Posterior vena cava (tissue), 2 donors: Measurements from ENCODE around the gene MYH10. TPM values are rescaled to one million over a fixed set of nuclear protein-coding genes. Genes with fewer than 3 reads are reported as not detected.

Experiments used
- DNase-seq: peaks from one replicate; pipeline ENCODE4 v3.0.0-alpha.2; 2020; ENCODE audit warnings: low spot score
- intact Hi-C, 2 donors: fragments of 100-400 bp; cut with DNase I; formaldehyde crosslinking; loops; one replicate each; pipeline versions ENCODE4 v1.14.1 to v1.14.2; 2022 to 2023
- total RNA-seq, 2 donors: library from RNA; stranded (reverse); fragmentation: NEBNext Ultra II Directional; extraction: Animal tissue kit (Norgen Biotek cat#: 25700); gene quantifications; one replicate each; pipeline ENCODE4 v1.2.1, GENCODE V29; 2021
- donor health status: DM: yes; HTN: yes; CAD: no.
- donor health status: DM: yes; HTN: yes; CAD: no.

Gene MYH10
- total RNA-seq, 2 donors from 2014 or later: 232 to 233 TPM

DNA sequence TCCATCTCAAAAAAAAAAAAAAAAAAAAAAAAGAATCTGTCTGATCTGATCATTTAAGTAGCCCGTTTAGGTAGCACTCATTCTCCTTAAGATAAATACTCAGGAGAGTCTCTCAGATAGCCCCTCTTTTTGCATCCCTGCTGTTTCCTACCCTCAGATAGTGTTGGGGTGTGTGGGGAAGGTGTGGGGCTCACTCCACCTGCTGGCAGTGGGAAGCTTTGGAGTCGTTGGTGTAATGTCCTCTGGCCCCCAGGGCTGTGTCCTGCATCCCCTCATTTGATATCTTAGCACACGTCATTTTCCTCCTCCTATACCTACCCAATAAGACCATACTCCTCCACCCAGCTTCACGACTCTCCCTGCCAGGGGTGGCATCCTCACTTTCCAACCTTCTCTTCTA is 20.5 kb upstream of the MYH10 start:
- no peak for DNase-seq
- intact Hi-C loops: no loop called here

DNA sequence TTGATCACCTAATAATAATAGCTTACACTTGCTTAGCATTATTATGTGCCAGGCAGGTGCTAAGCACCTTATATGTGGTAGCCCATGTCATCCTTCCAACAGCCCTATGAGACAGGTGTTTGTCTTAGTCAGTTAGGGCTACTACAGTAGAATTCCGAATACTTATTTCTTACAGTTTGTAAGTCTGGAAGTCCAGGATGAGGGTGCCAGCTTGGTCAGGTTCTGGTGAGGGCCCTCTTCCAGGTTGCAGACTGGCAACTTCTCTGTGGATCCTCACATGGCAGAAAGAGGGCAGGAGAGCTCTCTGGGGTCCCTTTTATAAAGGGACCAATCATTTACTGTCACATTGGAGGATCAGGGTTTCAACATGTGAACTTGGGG is 19.6 kb upstream of the MYH10 start:
- DNase-seq: no peak
- intact Hi-C loops: no loop called here

DNA sequence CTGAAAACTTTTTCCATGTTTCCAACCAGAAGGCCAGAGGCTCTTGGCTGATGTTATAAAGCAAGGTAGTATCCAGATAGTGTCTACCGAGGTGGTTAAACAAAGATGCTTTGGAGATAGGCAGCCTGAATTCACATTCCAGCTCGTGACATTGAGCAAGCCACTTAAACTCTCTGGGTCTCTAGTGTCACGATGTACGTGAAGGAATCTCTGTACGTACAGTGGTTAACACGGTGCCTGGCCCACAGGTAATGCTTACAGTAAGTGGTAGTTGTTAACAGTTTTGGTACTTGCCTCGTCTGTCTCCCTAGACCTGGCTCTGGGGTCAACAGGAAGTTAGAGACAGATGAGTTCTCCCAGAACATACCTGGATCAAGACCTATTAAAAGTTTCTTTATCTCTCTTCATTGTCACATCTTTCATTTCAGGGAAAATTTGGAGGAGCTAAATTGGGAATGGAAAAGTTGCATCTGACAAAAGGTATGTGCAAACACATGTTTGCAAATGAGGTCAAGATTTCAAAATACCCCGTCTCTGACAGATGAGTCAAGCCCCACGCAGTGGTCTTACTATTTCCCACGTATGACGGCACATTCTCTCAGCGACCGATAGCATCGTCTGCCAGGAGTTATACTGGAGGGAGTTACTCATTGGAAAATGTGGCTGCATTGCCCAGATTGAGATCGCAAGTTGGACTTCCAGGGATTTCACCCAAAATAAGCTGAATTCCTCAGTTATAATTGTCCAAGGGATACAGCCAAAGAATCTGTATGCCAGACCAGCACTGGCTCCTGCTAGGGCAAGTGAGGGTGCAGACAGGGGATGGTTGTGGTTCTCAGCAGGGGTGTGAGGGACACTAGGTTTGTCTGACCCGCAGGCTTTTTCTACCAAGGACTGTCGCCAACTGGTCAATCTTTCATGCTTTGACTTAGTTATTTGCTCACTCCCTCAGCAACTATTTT is 18.9 kb upstream of the MYH10 start:
- DNase-seq: peak; percentile 89
- intact Hi-C loops: no loop called here

DNA sequence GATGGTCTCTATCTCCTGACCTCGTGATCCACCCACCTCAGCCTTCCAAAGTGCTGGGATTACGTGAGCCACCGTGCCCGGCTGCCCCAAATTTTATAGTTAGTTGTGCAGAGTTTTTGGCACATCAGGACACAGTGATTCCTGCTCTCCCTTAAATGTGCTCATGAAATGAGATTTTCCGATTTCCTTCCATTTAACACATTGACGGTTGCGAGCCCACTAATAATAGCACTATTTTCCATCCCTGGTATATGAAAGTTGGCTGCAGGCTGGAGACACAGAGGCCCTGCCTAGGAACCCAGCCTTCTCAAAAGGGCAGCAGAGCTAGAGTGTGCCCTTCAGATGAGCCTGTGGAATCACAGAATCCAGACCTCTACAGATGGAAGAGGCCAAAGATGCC is 17.4 kb upstream of the MYH10 start:
- intact Hi-C loops: no loop called here
- no peak for DNase-seq

DNA sequence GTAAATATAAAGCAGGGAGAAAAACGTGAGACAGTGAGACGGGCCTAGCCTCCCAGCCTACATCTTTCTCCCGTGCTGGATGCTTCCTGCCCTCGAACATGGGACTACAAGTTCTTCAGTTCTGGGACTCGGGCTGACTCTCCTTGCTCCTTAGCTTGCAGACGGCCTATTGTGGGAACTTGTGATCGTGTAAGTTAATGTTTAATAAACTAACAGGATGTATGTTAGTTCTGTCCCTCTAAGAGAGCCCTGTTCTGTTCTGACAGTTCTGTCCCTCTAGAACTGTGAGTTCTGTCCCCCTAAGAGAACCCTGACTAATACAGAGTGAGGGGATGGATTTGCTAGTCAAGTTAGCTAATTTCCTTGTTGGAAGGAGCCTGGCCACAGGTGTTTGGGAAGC is 16.7 kb upstream of the MYH10 start:
- intact Hi-C loops: no loop called here
- no peak for DNase-seq

DNA sequence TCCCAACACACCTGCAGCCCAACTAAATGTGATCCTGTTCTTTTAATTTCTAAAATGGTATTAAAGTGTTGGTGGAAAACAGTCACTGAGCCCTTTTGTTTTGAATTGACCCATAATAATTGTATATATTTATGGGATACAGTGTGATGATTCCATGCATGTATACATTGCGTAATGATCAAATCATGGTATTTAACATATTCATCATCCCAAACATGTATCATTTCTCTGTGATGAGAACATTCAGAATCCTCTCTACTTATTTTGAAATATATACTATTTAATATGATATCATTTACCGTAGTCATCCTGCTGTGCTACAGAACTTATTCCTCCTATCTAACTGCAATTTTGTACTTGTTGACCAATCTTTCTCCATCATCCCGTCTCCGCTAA is 14.0 kb upstream of the MYH10 start:
- intact Hi-C loops: no loop called here
- no peak for DNase-seq

DNA sequence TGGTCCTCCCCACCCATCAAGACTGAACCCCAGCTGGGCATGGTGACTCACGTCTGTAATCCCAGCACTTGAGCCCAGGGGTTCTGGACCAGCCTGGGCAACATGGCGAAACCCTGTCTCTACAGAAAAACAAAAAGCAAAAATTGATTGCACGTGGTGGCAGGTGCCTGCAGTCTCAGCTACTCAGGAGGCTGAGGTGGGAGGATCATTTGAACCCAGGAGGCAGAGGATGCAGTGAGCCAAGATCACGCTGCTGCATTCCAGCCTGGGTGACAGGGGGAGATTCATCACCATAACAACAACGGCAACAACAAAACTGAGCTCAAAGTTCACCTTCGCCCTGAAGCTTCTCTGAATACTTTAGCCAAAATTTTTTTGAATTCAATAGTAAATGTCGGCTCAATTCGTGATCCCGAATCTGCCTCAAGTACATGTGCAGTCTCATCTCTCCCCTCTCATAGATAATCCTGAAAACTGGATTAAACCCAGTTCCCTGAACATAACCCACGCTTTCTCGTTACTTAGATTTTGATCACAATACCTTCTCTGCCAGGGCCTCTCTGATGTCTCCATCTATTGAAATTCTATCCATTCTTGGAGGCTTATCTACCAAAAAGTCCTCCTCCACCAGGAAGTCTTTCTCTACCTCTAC is 13.5 kb upstream of the MYH10 start:
- DNase-seq: no peak
- intact Hi-C loops: no loop called here

DNA sequence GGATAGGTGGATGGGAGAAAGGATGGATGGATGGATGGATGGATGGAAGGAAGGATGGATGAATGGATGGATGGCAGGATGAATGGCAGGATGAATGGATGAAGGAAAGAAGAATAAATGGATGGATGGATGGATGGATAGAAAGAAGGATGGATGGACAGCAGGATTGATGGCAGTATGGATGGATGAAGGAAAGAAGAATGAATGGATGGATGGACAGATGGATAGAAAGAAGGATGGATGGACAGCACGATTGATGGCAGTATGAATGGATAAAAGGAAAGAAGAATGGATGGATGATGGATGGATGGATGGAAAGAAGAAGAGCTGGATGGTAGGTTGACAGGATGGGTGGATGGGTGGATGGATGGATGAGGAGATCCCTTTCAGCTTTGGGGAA is 9.2 kb upstream of the MYH10 start:
- no peak for DNase-seq
- intact Hi-C loops: loop anchor here in 1 of 2 donors (10.0 kb wide), 1 partner anchor 105 kb away; the partner anchor contains the start of gene CCDC42

DNA sequence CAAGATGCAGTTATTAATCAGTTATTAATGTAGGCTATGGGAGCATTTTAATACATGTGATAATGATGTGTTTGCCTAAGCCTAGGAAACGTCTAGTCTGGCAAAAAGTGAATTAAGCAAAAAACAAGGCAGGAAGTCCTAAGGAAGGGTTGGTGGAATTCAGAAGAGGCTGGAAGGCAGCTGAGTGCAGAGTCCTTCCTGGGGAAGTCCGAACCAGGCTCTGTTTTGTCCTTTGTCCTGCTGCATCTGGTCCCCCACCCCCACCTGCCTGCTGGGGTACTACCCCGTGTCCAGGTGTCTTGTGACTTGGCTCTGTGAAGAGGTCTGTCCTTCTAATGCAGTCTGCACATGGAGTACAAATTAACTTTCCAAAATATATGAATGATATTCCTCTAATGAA is 1.5 kb upstream of the MYH10 start:
- no peak for DNase-seq
- intact Hi-C loops: loop anchor here in 1 of 2 donors (2.0 to 10.0 kb wide), 2 partner anchors 13 to 113 kb away; partner anchors contain the start of gene CCDC42

DNA sequence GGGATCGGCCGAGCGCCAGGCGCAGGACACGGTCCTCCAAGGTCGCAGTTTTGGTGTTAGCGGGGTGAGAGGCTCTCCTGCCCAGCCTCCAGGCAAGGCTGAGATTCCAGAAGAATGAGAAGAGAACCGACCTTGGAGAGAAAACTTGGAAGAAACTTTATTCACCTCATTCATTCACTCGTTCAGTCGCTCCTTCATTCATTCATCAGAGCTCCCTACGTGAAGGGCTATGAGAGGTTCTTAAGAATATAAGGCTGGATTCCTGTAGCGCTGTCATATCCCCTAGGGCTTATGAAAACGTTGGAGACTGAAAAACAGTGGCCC is 991 bp upstream of the MYH10 start:
- intact Hi-C loops: loop anchor here in 1 of 2 donors (10.0 kb wide), 1 partner anchor 113 kb away; the partner anchor contains the start of gene CCDC42
- DNase-seq: no peak

DNA sequence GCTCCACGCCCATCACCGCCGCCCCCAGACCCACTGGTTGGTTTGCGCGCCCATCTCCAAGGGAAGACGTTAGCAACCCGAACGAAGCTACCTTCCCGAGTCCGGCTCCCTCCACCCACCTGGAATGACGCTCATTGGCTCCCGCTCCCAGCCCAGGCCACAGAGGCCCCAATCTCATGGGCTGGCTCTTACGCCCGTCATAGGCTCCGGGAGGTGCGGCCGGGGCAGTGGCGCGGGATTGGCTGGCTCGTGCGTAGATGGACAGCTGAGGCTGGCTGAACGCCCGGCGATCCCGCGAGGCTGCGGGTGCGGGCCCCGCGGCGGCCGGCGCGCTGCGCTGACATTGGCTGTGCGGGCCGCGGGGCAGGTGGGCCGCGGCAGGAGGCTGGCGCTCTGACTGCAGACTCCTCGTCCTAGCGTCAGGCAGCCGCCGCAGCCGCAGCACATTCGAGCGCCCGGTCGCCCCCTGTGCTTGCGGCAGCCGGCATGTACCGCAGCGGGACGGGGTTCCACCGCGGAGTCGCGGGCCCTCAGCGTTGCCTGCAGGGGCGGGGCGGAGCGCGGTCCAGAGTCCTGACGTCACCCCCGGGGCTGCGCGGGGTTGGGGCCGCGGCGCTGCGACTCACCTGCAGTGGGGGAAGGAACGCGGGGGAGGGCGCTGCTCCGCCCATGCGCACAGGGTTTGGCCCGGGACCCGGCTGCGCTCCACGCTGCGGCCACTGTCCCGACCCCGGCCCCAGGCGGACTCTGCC is 453 bp upstream of the MYH10 start:
- intact Hi-C loops: loop anchor here in 1 of 2 donors (10.0 kb wide), 1 partner anchor 114 kb away; the partner anchor contains the start of gene CCDC42
- DNase-seq: peak; percentile 99

DNA sequence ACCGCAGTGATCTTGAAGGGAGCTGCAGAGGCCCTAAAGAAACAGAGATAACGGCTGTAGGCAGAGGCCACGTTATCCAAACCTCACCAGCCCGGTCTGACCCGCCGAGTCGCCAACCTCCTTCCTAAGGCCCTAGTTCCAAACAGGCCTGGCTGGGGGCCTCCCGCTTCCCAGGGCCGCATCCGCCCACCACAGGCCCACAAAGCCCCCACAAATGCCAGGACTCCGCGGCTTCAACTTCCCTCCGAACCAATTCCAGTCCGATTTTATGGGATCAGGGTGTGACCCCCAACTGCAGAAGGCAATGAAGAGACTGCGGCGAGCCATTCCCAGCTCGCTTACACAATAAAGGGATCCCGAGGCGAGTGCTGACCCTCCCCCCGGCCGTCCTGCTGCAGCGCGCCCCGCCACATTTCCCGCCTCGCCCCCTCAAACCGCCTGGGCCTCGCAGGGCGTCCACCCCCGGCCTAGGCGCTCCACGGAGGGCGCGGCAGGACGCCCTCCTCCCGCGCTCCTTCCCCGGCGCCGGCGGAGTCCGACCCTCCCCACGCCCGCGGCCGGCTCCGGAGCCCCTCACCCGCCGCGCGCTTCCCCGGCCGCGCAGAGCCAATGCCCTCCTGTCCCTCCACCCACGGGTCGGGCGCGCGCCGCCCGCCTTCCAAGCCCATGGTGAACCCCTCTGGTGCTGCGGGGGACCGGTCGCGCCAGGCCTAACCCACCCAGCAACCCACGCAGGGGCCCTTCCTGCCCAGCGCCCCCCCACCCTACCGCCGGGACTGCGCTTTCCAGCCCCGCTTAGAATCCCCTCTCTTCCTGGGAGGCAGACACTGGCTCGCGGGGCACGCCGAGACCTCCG is 926 bp downstream of the MYH10 start:
- DNase-seq: peak; percentile 85
- intact Hi-C loops: loop anchor here (10.0 kb wide), 2 partner anchors 115 to 695 kb away; partner anchors contain the start of genes CCDC42 (in 1 of the 2), CNTROB (in 1 of the 2) and TRAPPC1 (in 1 of the 2)

DNA sequence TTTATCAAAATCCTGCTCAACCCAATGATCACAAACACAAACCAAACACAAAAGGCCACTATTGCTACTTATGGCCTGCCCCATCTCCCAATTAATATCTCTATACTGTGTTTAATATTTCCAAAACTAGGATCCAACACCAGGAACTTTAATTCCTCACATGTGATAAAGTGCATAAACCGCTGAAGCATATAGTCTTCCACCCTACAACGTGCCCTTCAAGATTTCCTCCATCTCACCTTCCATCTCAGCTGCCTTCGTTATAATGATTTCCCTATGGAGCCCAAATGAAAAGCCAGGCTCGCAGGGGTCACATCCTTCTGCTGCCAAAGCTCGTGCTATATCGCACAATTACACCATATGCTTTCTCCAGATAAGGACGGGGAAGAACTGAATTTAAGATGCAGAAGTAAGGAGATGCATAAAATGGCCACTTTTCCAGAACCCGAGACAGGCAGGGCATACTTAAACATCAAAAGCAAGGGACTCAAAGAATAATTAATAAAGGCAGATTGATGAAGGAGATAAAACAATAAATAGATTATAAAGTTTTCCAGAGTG is 1.8 kb downstream of the MYH10 start:
- intact Hi-C loops: loop anchor here in 1 of 2 donors (10.0 kb wide), 1 partner anchor 694 kb away; the partner anchor contains the start of genes CNTROB and TRAPPC1
- no peak for DNase-seq

DNA sequence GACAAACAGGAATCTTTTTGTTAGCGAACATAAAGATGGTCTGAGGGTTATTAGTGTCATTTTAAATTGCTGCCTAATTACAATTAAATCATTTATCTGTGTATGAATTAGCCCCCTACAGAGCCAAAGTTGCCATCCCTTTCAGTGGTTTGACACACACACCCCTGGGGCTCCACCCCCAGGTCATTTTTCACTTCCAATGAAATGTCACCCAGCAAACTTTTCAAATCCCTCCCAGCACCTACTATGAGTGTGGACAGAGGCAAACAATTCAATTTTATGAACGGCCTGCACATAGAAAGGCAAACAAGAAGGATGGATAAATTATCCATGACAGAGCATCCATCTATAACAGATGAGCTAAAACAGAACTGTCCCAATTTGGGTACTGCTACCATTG is 2.4 kb downstream of the MYH10 start:
- intact Hi-C loops: loop anchor here in 1 of 2 donors (10.0 kb wide), 1 partner anchor 693 kb away; the partner anchor contains the start of genes CNTROB and TRAPPC1
- DNase-seq: no peak

DNA sequence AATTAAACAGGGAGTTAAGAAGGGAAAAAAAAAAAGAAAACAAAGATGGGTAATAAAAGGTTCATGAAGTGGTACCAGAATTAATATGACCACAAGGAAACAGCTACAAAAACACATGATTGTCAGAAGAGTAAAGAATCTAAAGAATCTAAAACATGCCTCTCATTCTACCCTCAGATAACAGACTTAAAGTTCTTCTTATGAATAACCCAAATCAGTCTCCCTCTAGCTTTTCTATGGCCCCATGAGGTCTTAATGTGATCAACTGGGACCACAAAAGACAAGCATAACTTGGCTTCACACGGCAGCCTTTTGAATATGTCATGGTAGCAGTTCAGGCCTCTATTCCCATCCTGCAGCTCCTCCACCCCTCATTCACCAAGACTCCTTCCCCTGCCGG is 6.9 kb downstream of the MYH10 start:
- intact Hi-C loops: loop anchor here in 1 of 2 donors (10.0 kb wide), 1 partner anchor 689 kb away; the partner anchor contains the start of genes CNTROB and TRAPPC1
- no peak for DNase-seq

DNA sequence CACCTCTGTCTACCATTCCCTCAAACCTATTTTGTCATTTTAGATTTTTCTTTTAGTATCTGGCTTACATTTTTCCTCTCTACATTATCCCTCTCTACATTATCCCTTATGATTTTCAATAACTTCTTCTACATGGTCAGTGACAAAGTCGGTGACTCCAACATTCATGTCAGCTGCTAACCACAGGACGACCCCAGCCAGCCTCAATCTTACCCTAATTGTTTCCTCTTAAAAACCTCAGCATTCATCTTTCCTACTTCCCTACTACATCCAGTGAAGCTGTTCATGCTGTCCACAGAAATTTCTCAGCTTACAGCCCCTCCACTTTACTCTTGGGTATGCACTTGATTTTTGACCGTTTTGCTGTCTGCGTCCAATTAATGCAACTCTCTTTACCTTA is 8.3 kb downstream of the MYH10 start:
- DNase-seq: no peak
- intact Hi-C loops: loop anchor here in 1 of 2 donors (10.0 kb wide), 1 partner anchor 687 kb away; the partner anchor contains the start of genes CNTROB and TRAPPC1

DNA sequence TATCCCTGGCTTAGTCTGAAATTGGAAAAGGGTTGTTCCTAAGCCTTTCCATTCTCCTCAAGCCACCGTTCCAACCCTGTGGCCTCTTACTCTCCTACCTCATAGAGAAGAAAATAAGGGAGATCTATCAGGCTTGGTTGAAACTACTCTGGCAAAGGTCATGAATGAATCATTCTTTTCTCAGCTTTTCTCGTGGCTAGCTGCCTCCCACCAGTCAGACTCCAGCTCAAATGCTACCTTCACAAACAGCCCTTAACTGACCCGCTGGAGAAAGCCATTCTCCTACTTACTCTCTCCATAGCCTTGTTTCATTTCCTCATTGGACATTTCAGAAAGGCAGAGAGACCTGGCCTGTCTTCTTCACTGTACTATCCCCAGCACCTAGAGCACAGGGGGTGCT is 8.9 kb downstream of the MYH10 start:
- intact Hi-C loops: loop anchor here in 1 of 2 donors (10.0 kb wide), 1 partner anchor 687 kb away; the partner anchor contains the start of genes CNTROB and TRAPPC1
- DNase-seq: no peak

DNA sequence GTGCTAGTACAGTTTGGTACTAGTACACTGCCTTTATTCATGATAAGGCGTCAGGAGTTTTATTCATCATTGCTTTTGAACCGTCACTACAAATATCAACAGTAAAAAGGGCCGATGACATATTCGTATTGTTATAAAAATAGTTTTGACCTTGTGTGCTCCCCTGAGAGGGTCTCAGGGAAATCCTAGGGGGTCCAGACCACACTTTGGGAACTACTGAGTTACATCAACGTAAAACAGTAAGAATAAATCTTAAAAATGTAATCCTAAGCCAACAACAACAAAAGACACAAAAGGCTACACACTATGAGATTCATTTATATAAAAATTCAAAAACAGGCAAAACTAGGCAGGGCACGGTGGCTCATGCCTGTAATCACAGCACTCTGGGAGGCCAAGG is 11.2 kb downstream of the MYH10 start:
- DNase-seq: no peak
- intact Hi-C loops: loop anchor here in 1 of 2 donors (2.0 kb wide), 1 partner anchor 14 kb away; no protein-coding TSS in a partner anchor
